GM12892 (cell line): ENCODE measurements around the gene TMEM109.

Source experiments
- POLR2A ChIP-seq: IDR thresholded peaks from 2 replicates; pipeline ENCODE4 v1.6.1; 2011; ENCODE audit warnings: low read depth, low read length, control low read depth
- POLR2AphosphoS5 ChIP-seq: IDR thresholded peaks from 2 replicates; pipeline ENCODE4 v1.6.1; 2011; ENCODE audit warnings: low read depth, low read length, control low read depth
- TAF1 ChIP-seq: IDR thresholded peaks from 2 replicates; pipeline ENCODE4 v1.6.1; 2011; ENCODE audit warnings: low read depth, mild to moderate bottlenecking, control low read depth, low read length, borderline replicate concordance

DNA sequence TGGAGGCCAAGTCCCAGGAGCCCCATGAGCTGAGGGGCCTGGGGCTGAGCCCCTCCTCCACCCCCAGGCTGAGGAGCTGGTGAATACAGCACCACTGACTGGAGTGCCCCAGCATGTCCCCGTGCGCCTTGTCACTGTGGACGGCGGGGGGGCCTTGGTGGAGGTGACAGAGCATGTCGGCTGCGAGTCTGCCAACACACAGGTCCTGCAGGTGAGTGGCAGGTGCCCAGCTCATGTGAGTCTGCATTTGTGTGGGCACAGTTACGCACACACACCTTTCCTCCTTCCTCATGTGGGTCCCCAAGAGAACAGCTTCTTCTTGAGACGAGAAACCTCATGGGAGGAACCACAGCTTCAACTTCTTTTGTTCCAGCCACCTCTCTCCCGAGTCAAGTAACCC lies 18.0 kb downstream of the TMEM109 start:
- TF ChIP-seq POLR2A (no peak), POLR2AphosphoS5 (no peak; the same call in 1 of the 2 replicates), TAF1 (no peak)
